GM18508 (cell line): ENCODE measurements around the gene AKAP1.

Experiments used
- ATAC-seq: cut with Tn5 transposase; IDR thresholded peaks from one replicate; pipeline ENCODE4 v1.9.1; 2021; ENCODE audit warnings: moderate number of reproducible peaks; ENCODE audit not compliant: insufficient read depth, unreplicated experiment

The AKAP1 gene

GRCh38 chr17:57124053-57124452 lies 39.0 kb downstream of the AKAP1 start:
- no peak for ATAC-seq

- ATAC-seq, result no peak
Measured at GRCh38 chr17:57125406-57125805, 40.4 kb downstream of the AKAP1 start.

GRCh38 chr17:57125866-57126265 lies 40.8 kb downstream of the AKAP1 start:
- no peak for ATAC-seq

GRCh38 chr17:57130708-57131461 lies 45.8 kb downstream of the AKAP1 start:
- no peak for ATAC-seq

DNA sequence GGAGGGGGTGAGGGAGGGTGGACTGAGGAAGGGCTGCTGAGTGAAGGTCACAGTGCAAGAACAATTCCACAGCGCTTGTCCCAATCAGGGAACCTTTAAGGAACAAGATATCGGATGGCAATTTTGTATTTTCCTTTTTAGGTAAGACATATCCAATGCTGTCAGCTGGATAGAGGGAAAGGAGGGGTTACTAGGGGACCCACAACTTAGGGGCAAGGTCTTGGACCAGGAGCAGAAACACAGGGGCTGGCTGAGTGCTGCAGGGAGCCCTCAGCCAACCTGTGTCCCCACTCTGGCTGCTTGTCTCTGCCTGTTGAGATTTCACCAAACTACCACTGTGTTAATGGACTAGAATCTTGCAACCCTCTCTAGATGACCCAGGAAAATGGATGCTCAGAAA lies 47.6 kb downstream of the AKAP1 start:
- ATAC-seq, result no peak

GRCh38 chr17:57133486-57133885 lies 48.4 kb downstream of the AKAP1 start:
- no peak for ATAC-seq

DNA sequence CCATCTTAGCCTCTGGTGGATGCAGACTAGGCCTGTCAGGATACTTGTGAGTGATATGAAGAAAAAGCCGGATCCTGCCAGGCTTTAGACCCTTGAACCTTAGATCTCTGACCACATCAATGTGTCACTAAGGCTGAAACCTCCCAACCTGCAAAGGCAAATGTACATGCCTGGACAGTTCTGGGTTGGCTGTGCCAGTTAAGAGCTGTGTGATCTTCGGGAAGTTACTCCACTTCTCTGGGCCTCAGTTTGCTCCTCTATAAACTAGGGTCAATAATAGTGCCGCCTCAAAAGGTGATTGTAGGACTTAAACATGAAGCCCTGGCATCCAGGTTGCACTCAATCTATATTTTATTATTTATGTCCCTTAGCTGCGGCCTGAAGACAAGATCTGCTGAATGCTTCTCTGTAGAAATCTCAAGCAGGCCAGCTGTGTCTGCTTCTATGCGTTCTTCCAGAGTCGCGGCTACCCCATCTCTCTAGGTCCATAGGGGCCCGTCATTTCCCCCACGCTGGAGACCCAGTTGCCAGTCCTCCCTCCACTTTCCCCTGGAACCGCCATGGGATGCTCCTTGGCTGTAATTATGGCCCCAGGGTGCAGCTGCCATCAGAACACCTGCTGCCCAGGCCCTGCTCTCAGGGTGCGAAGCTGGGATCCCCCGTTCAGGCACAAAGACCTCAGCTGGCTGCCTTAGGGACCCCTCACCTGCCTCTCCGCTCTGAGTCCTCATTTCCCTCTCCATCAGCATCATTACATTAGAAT lies 50.2 kb downstream of the AKAP1 start:
- ATAC-seq, result no peak

- ATAC-seq, result no peak
Measured at GRCh38 chr17:57135789-57136291, 50.8 kb downstream of the AKAP1 start.

GRCh38 chr17:57136355-57136754 lies 51.3 kb downstream of the AKAP1 start:
- no peak for ATAC-seq

- no peak for ATAC-seq
Measured at GRCh38 chr17:57138030-57138911, 53.2 kb downstream of the AKAP1 start.

DNA sequence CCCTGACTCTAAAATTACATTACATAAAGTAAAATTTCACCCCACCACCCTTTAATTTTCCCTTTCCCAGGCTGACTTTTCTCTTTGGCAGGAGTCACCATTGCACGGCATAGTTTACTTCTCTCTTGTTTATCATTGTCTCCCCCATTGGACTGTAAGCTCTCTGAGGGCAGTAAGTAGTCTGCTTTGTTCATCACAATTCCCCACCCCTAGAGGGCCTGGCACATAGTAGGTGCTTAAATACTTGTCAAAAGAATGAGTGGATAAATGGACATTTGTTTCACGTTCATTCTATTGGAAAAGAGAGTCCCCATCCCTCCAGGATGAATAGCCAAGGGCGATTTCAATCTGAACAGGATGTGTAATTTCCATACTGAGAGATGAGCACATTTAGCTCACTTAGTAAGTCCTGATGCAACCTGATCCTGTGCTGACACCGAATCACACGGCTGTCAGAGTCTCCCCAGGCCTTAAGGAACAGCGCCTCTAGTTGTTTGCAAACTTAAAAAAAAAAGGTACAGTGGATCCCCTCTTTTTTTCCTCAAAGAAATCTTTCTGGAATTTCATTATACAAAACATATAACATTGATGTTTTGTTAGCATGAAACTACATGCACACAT lies 54.0 kb downstream of the AKAP1 start:
- ATAC-seq, result no peak

DNA sequence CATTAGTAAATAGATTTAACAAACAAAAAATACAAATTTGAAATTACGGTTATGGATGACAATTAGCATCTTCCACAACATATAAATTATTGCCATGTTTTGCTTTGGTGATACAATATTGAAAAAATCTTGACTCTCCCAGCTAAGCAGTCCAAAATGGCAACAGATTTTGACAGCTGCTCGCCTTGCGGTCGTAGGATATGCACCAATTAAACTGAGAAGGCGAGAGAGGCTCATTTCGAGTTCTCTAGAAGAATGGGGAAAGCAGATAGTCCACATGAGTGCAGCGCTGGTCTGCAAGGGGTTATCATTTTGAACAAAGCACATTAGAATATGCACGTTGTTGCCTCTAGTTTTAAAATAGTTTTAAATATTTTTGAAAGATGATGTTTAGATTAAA lies 55.3 kb downstream of the AKAP1 start:
- ATAC-seq, result no peak

GRCh38 chr17:57142925-57143324 lies 57.9 kb downstream of the AKAP1 start:
- ATAC-seq, result no peak

GRCh38 chr17:57143361-57143760 lies 58.3 kb downstream of the AKAP1 start:
- ATAC-seq, result no peak

- ATAC-seq, result no peak
Measured at GRCh38 chr17:57143919-57144318, 58.9 kb downstream of the AKAP1 start.

GRCh38 chr17:57144567-57144966 lies 59.5 kb downstream of the AKAP1 start:
- no peak for ATAC-seq

DNA sequence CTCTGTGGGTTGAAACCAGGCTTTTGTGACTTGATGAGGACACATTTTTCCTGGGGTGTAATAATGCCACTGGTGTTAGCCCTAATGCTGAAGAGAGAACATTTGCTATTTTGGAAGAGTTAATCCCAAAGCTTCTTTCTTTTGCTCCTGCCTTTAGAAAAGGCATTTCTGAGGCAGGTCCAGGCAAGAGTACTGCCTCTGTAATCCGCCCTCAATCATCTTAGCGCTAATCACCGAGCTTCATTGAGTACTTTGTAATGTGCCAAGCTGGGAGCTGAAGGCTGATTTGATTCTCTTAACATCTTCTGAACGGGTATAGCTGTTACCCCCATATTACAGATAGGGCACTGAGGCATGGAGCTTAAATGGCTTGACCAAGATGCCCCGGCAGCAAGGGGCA lies 60.3 kb downstream of the AKAP1 start:
- ATAC-seq, result no peak

GRCh38 chr17:57146273-57146672 lies 61.2 kb downstream of the AKAP1 start:
- ATAC-seq, result no peak

DNA sequence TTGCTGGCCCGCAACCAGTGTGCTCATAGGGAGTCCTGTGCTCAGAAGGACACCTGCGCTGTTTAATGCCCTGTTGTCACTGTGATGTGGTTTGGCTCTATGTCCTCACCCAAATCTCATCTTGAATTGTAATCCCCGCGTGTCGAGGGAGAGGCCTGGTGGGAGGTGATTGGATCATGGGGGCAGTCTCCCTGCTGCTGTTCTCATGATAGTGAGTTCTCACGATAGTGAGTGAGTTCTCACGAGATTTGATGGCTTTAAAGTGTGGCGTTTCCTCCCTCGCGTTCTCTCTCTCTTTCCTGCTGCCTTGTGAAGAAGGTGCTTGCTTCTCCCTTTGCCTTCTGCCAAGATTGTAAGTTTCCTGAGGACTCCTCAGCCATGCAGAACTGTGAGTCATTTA lies 66.8 kb downstream of the AKAP1 start:
- ATAC-seq, result no peak

- ATAC-seq, result no peak
Measured at GRCh38 chr17:57152967-57153528, 68.0 kb downstream of the AKAP1 start.
